Activated T-helper 1 cell treated with anti-CD3 and anti-CD28 coated beads, Interleukin-12 subunit alpha, Interleukin-12 subunit beta, Interleukin-2, Interleukin-4 antibody, amounts not matched to agents 30 ng/mL and 10 ng/mL and 1 ng/mL, durations not matched to agents 14 hours and 24 hours and 36 hours (primary cell): ENCODE data around the gene MKLN1. TPM values are rescaled to one million over a fixed set of nuclear protein-coding genes. Genes with fewer than 3 reads are reported as not detected.

Experiments used
- DNase-seq: peaks from one replicate; pipeline ENCODE4 v3.0.0; 2021; ENCODE audit warnings: low spot score
- H3K27ac Mint-ChIP-seq: one replicate; pipeline ENCODE4 v1.8.0; 2021; ENCODE audit warnings: mild to moderate bottlenecking, mixed read lengths
- H3K27me3 Mint-ChIP-seq: one replicate; pipeline ENCODE4 v1.8.0; 2022; ENCODE audit warnings: mild to moderate bottlenecking, moderate library complexity, mixed read lengths; ENCODE audit not compliant: insufficient read depth
- H3K36me3 Mint-ChIP-seq: one replicate; pipeline ENCODE4 v1.8.0; 2021; ENCODE audit warnings: low read depth, mixed read lengths
- H3K4me1 Mint-ChIP-seq: one replicate; pipeline ENCODE4 v1.8.0; 2021; ENCODE audit warnings: low read depth, mixed read lengths
- H3K4me3 Mint-ChIP-seq: one replicate; pipeline ENCODE4 v1.8.0; 2021; ENCODE audit warnings: mild to moderate bottlenecking, moderate library complexity, mixed read lengths
- H3K9me3 Mint-ChIP-seq: one replicate; pipeline ENCODE4 v1.8.0; 2021; ENCODE audit warnings: mixed read lengths
- intact Hi-C: fragments of 100-400 bp; cut with micrococcal nuclease; formaldehyde crosslinking; loops from one replicate; pipeline ENCODE4 v1.15.1; 2024
- total RNA-seq: library from RNA; stranded (reverse); gene quantifications from 2 replicates; pipeline ENCODE4 v1.2.3, GENCODE V29; 2022

MKLN1 gene
- total RNA-seq, 1 donor from 2014 or later = 34.0 TPM

DNA sequence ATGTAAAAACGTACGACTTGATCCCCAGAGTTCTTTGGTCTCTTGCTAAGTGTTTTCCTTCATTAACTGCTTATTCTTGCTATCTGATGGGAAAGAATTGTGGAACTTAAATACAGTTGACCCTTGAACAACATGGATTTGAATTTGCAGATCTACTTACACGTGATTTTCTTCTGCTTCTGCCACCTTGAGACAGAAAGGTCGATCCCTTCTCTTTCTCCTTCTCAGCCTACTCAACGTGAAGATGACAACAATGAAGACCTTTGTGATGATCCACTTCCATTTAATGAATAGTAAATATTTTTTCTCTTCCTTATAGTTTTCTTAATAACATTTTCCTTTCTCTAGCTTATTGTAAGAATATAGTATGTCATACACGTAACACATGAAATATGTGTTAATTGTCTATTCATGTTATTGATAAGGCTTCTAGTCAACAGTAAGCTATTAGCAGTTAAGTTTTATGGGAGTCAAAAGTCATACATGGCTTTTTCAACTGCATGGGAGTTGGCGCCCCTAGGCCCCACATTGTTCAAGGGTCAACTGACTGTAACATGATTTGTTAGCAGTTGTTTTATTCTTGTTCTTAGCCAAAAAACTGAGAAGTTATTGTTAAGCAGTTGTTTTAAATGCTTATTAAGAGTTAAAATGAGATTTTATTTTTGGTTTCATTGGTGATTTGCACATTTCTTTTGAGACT lies 11.2 kb downstream of the MKLN1 start:
- H3K9me3 Mint-ChIP-seq = peaks cover 47% of the 10 kb centered on the region
- no peaks in the 10 kb centered on the region for H3K27me3 Mint-ChIP-seq
- no peak overlapping the region for H3K27ac Mint-ChIP-seq
- no peak for DNase-seq
- peaks cover 20% of the 10 kb centered on the region for H3K4me1 Mint-ChIP-seq
- intact Hi-C loops = loop anchor here (1.0 kb wide), 1 partner anchor 9 kb away; no protein-coding TSS in a partner anchor
- no peak overlapping the region for H3K4me3 Mint-ChIP-seq
- H3K36me3 Mint-ChIP-seq = peaks cover 44% of the 10 kb centered on the region

DNA sequence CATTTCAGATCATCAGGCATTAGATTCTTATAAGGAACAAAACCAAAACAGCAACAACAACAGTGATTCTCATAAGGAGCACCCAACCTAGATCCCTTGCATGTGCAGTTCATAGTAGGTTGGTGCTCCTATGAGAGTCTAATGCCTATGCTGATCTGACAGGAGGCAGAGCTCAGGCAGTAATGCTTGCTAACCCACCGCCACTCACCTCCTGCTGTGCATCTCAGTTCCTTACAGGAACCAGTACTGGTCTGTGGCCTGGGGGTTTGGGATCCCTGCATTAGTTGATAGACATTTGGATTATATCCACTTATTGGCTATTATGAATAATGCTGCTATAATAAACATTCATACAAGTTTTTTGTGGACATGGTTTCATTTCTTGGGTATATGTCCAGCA lies 14.0 kb downstream of the MKLN1 start:
- H3K27me3 Mint-ChIP-seq = no peaks in the 10 kb centered on the region

DNA sequence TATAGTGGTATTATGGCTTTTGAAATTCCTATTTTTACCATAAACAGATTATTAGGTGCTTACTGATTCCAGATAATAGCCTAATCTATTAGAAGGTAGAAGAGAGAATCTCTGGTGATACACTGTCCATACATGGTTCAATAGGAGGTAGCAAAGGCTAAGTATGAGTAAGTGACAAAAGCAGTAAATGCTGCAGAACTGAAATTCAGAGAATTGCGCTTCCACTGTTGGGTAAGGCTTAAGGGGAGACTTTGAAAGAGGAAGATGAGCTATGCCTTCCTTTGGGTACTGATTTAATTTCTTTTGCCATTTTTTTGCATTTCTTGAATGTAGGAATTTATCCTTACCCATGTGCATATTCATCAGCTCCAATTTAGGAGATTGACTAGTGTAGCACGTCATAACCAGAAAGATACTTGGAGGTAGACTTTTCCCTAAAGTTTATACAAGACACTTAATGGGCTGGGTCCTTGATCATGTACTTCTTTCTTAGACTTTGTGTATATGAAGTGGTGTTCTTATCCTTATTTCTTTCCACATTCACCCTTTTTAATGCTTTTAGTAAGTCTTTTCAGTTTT lies 15.3 kb downstream of the MKLN1 start:
- H3K4me3 Mint-ChIP-seq = no peak overlapping the region
- no peak overlapping the region for H3K27ac Mint-ChIP-seq
- H3K4me1 Mint-ChIP-seq = peaks cover 23% of the 10 kb centered on the region
- H3K9me3 Mint-ChIP-seq = peaks cover 14% of the 10 kb centered on the region
- intact Hi-C loops = loop anchor here (2.0 kb wide), 1 partner anchor 14 kb away; no protein-coding TSS in a partner anchor
- no peaks in the 10 kb centered on the region for H3K27me3 Mint-ChIP-seq
- no peak for DNase-seq
- H3K36me3 Mint-ChIP-seq = peaks cover 27% of the 10 kb centered on the region

More for the DNA sequence above, 14.0 kb downstream of the MKLN1 start:
- Mint-ChIP-seq H3K36me3 (peaks cover 35% of the 10 kb centered on the region), H3K27ac (no peak overlapping the region), H3K9me3 (peaks cover 24% of the 10 kb centered on the region), H3K4me1 (peaks cover 10% of the 10 kb centered on the region), H3K4me3 (no peak overlapping the region)
- DNase-seq = no peak
- intact Hi-C loops = loop anchor here (2.0 kb wide), 1 partner anchor 15 kb away; no protein-coding TSS in a partner anchor

DNA sequence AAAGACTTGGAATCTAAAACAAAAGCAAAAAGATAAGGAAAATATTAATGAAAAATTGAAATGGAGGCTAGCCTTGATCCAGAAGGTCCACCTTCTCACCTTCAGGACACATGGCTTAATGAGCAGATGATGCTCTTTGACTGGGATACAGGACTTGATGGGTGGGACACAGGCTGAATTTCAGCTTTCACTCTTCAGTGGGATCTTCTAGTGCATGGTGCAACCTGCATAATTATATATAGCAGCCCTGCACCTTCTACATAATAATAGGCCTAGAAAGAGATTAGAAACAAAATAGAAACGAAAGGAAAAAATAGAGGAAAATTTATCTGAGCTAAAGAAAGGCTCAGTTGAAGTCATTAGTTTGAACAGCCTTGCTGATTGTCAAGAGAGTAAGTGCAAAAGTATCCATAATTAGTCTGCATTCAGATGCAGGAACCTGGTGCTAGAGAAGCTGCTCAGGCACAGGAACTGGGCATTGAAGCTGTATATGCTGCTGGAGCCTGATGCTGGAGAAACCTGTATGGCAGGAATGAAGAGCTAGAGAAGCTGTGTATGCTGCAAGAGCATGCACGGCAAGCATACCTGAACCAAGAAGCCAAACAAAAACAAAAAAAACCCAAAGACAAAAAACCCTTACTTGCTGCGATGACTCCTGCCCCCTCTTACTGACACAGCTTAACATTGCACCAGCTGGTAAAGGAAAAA lies 19.4 kb downstream of the MKLN1 start:
- H3K36me3 Mint-ChIP-seq = peaks cover 19% of the 10 kb centered on the region
- no peaks in the 10 kb centered on the region for H3K27me3 Mint-ChIP-seq
- H3K27ac Mint-ChIP-seq = no peak overlapping the region
- DNase-seq = no peak
- peaks cover 4% of the 10 kb centered on the region for H3K9me3 Mint-ChIP-seq
- no peak overlapping the region for H3K4me3 Mint-ChIP-seq
- intact Hi-C loops = no loop called here
- peaks cover 18% of the 10 kb centered on the region for H3K4me1 Mint-ChIP-seq

DNA sequence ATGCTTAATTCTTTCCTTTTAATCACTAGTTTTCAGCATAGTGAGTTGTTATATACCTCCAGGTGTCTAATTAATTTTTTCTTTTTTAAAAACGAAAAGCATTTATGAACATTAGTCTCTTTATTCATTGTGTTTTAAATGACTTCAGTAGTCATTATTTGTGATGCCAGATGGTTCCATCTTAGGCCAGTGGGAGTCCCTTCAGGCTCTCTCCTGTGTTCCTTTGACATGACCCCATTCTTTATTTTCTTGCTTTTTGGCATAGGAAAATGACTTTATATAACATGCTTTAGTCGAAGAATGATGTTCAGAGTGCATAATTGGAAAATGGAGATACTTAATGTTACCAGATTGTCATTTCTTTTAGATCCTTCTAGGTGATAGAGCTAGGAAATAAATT lies 24.4 kb downstream of the MKLN1 start:
- Mint-ChIP-seq H3K36me3 (peaks cover 14% of the 10 kb centered on the region), H3K9me3 (peaks cover 4% of the 10 kb centered on the region), H3K4me1 (peaks cover 18% of the 10 kb centered on the region), H3K4me3 (no peak overlapping the region), H3K27me3 (no peaks in the 10 kb centered on the region), H3K27ac (no peak overlapping the region)
- no peak for DNase-seq
- intact Hi-C loops = no loop called here

DNA sequence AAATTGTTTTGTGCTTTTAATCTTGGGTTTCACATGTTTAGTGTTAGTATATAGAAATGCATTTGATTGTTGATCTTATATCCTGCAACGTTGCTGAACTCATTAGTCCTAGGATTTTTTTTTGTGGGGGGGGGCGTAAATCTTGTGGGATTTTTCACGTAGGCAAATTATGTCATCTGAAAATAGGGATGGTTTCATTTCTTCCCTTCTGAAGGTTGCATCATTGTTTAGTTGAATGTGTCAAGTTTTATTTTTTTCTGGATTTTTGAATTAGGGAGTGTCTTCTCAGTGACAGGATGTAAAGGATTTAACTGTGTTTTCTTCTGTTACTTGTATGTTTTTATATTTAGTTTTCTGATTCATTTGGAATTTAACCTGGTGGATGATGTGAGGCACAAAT lies 26.7 kb downstream of the MKLN1 start:
- Mint-ChIP-seq H3K4me3 (no peak overlapping the region), H3K27ac (no peak overlapping the region), H3K9me3 (peaks cover 4% of the 10 kb centered on the region), H3K4me1 (peaks cover 32% of the 10 kb centered on the region), H3K27me3 (no peaks in the 10 kb centered on the region), H3K36me3 (peaks cover 11% of the 10 kb centered on the region)
- DNase-seq = no peak
- intact Hi-C loops = no loop called here

DNA sequence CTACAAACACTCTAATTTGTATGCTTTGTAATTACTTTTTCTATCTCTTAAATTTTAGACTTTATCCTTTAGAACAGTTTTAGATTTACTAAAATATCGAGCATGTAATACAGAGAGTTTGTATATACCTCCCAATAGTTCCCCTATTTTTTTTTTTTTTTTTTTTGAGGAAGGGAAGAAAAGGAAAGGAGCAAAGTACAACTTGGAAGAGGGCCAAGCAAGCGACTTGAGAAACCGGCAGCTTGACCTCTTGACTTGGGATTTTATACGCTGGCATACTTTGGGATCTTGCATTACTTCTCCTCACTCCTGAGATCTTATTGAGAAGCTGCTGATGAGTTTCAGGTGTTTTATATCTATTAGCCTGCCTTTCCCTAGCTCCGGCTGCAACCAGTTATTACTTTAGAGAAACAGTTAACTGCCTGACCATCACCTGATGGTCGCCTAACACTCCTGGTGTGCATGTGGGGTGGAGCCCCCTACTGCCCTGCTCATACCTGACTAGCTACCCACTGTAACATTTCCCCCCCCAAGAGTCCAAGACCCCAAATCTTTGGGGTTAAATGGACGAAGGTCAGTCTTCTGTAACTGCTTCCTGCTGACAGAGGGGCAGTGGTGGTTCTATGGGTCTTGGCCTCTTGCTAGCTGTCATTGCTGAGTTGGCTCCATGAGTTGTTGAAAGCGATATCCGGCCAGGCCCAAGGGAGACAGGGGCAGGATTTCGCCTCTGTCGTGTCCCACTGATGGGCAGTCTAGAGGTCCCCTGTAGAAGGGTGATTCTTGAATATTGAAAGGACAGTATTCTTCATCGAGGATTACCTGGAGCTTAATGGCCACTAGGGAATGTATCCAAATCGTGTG lies 28.5 kb downstream of the MKLN1 start:
- Mint-ChIP-seq H3K4me1 (peaks cover 45% of the 10 kb centered on the region), H3K4me3 (no peak overlapping the region), H3K9me3 (no peaks in the 10 kb centered on the region), H3K27ac (no peak overlapping the region), H3K27me3 (no peaks in the 10 kb centered on the region), H3K36me3 (peaks cover 7% of the 10 kb centered on the region)
- no peak for DNase-seq
- intact Hi-C loops = loop anchor here (2.0 kb wide), 1 partner anchor 13 kb away; no protein-coding TSS in a partner anchor

DNA sequence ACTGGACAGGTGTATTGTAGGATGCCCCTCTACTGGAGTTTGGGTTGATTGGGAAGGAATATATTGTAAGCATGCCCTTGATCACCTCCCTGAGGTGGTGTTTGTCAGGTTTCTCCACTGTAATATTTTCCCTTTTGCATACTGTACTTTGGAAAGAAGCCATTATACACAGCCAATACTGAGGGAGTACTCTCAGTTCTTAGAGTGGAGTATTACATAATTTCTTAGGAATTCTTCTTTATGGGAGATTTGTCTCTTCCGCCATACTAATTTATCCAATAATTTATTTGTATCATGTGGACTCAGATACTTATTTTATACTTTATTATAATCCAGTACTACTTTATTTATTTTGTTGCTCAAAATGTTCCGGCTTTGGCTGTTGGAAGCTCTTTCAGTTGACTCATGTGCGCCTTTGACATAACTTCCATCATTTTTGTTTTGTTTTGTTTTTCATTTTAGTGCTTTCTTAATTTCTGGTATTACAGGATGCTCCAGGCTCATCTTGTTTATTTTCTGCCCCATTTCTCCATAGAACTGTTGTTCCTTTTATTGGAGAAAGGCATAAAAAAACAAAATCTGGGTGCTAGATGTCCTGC lies 29.7 kb downstream of the MKLN1 start:
- peaks cover 53% of the 10 kb centered on the region for H3K4me1 Mint-ChIP-seq
- no peak overlapping the region for H3K27ac Mint-ChIP-seq
- peaks cover 4% of the 10 kb centered on the region for H3K36me3 Mint-ChIP-seq
- H3K9me3 Mint-ChIP-seq = no peaks in the 10 kb centered on the region
- intact Hi-C loops = loop anchor here (2.0 kb wide), 1 partner anchor 15 kb away; no protein-coding TSS in a partner anchor
- H3K4me3 Mint-ChIP-seq = no peak overlapping the region
- no peak for DNase-seq
- no peaks in the 10 kb centered on the region for H3K27me3 Mint-ChIP-seq

DNA sequence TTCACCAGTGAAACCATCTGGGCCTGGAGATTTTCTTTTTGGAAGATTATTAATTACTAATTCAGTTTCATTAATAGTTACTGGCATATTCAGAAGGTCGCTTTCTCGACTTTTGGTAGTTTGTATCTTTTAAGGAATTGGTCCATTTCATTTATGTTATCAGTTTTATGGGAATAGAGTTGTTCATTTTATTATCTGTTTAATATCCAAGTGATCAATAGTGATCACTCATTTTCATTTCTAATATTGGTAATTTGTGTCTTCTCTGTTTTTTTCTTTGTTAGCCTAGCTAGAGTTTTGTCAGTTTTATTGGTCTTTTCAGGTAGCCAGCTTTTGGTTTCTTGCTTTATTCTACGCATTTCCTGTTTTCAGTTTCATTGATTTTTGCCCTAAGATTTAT lies 31.0 kb downstream of the MKLN1 start:
- no peak for DNase-seq
- Mint-ChIP-seq H3K36me3 (peaks cover 4% of the 10 kb centered on the region), H3K4me3 (no peak overlapping the region), H3K27me3 (no peaks in the 10 kb centered on the region), H3K9me3 (no peaks in the 10 kb centered on the region), H3K4me1 (peaks cover 53% of the 10 kb centered on the region), H3K27ac (no peak overlapping the region)
- intact Hi-C loops = no loop called here

DNA sequence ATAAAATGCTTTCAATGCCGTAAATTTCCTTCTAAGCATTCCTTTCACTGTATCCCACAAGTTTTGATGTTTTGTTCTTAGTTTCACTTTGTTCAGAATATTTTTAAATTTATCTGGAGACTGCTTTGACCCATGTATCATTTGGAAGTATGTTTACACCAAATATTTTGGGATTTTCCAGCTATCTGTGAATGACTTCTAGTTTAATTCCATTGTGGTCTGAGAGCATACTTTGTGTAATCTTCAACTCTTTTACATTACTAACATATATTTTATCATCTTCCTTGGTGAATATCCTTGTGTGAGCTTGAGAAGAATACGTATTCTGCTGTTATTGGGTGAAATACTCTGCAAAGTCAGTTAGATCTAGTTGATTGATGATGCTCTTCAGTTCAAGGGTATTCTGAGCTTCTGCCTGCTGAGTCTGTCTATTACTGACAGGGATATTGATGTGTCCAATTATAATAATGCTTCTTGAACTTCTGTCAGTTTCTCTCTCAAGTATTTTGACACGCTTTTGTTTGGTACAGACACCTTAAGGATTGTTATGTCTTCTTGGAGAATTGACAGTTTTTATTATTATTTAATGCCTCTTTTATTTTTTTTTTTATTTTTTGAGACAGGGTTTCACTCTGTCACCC lies 31.6 kb downstream of the MKLN1 start:
- Mint-ChIP-seq H3K4me3 (no peak overlapping the region), H3K27me3 (no peaks in the 10 kb centered on the region), H3K9me3 (no peaks in the 10 kb centered on the region), H3K27ac (no peak overlapping the region), H3K36me3 (peaks cover 4% of the 10 kb centered on the region), H3K4me1 (peaks cover 48% of the 10 kb centered on the region)
- intact Hi-C loops = no loop called here
- DNase-seq = no peak

DNA sequence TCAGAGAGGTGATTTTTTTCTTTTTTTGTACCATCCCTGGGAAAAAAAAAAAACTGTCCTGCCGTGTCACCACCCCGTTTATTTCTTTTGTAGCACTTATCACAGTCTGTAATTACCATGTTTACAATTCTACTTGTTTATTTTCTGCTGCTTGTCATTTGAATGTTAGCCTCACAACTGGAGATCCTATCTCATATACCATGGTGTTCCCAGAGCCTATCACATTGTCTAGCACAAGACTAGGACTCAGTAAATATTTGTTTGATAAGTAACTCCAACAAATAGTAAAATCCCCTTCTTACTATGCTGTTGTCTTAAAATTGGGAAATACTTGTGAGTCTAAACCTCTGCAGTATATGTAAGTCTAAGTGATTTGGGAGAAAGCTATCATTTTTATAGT lies 36.0 kb downstream of the MKLN1 start:
- DNase-seq = no peak
- Mint-ChIP-seq H3K9me3 (peaks cover 4% of the 10 kb centered on the region), H3K27me3 (no peaks in the 10 kb centered on the region), H3K4me1 (peaks cover 66% of the 10 kb centered on the region), H3K36me3 (peaks cover 9% of the 10 kb centered on the region), H3K27ac (no peak overlapping the region), H3K4me3 (no peak overlapping the region)
- intact Hi-C loops = no loop called here
